K562 (cell line): ENCODE results near the gene EHBP1. TPM values are rescaled to one million over a fixed set of nuclear protein-coding genes. Genes with fewer than 3 reads are reported as not detected.
A peak's percentile ranks its signal among the peaks of the same experiment; 100 is the strongest.

Experiments used
- ATAC-seq: fragments of 200-7000 bp; cut with Tn5 transposase; 3 replicates; pipeline ENCODE4 v1.9.1; 2020; ENCODE audit warnings: moderate library complexity
- BruUV-seq: library from RNA; stranded (reverse); fragments of 400-500 nt; replicated peaks from 2 replicates; lab custom pipeline; 2021; lab: Mats Ljungman, UMichigan
- CTCF ChIA-PET: fragments of 300-600 bp; formaldehyde crosslinking; extraction: SDS; loops from one replicate; lab custom pipeline; 2021; ENCODE audit warnings: low intra/inter-chr PET ratio; lab: Yijun Ruan, JAX
- POLR2A ChIA-PET: fragments of 300-600, 350-650 bp; sonication (Branson Sonifier 250); formaldehyde crosslinking; extraction: SDS; loops from one replicate; lab custom pipeline; 2021; ENCODE audit warnings: antibody characterized with exemption, inconsistent platforms; lab: Yijun Ruan, JAX
- DNase-seq, 4 experiments: peaks; one replicate each; pipeline versions ENCODE4 v3.0.0 to v3.0.0-alpha.2; 2011 to 2018; ENCODE audit warnings: low spot score in 3 of 4, mixed read lengths in 3 of 4; ENCODE audit errors: extremely low read depth in 1 of 4
- FAIRE-seq: peaks from 2 replicates; lab custom pipeline; 2011; peaks lifted over from hg19 to GRCh38; lab: Jason Lieb, UNC
- H2AFZ ChIP-seq: 2 replicates; pipeline ENCODE4 v1.6.0; 2011; ENCODE audit warnings: low read depth, low read length, control low read depth, inconsistent platforms
- H3K27ac ChIP-seq: fragments of 200-600 bp; 3 replicates; pipeline ENCODE4 v1.8.0; 2011; ENCODE audit warnings: low read depth, mild to moderate bottlenecking, control low read depth, inconsistent platforms, low read length, moderate library complexity, mixed read lengths; ENCODE audit errors: extremely low read depth
- H3K27me3 ChIP-seq, 2 experiments: fragments of 300-600 bp in 1 of 2; 2 replicates in 1 of 2; 3 replicates in 1 of 2; pipeline versions ENCODE4 v1.6.0 to v1.8.0; 2011; ENCODE audit warnings: inconsistent platforms in 2 of 2, low read length in 2 of 2, mild to moderate bottlenecking in 1 of 2, mixed read lengths in 1 of 2, moderate library complexity in 1 of 2; ENCODE audit not compliant: control insufficient read depth in 2 of 2, insufficient read depth in 2 of 2
- H3K36me3 ChIP-seq: fragments of 300-600 bp; 3 replicates; pipeline ENCODE4 v1.8.0; 2011; ENCODE audit warnings: mild to moderate bottlenecking, low read length, inconsistent platforms; ENCODE audit not compliant: control insufficient read depth, insufficient read depth
- H3K4me1 ChIP-seq, 2 experiments: fragments of 200-600 bp in 1 of 2; replicated peaks in 1 of 2; 2 replicates in 1 of 2; 3 replicates in 1 of 2; pipeline versions ENCODE4 v1.5.1 to v1.8.0; 2011; ENCODE audit warnings: inconsistent platforms in 2 of 2, low read length in 2 of 2, mild to moderate bottlenecking in 1 of 2, mixed read lengths in 1 of 2, moderate library complexity in 1 of 2; ENCODE audit not compliant: control insufficient read depth in 2 of 2, insufficient read depth in 2 of 2
- H3K4me2 ChIP-seq: 2 replicates; pipeline ENCODE4 v1.6.1; 2011; ENCODE audit warnings: low read length, control low read depth, inconsistent platforms, mixed read lengths; ENCODE audit not compliant: insufficient read depth
- H3K4me3 ChIP-seq: fragments of 200-600 bp; sonication (generic), shearing (Covaris generic); 2 replicates; pipeline ENCODE4 v1.5.1; 2016; ENCODE audit warnings: control low read depth, inconsistent platforms
- H3K79me2 ChIP-seq: fragments of 200-600 bp; 3 replicates; pipeline ENCODE4 v1.8.0; 2011; ENCODE audit warnings: low read length, inconsistent platforms; ENCODE audit not compliant: control insufficient read depth, insufficient read depth
- H3K9ac ChIP-seq, 2 experiments: 2 replicates each; pipeline versions ENCODE4 v1.6.0 to v1.6.1; 2011; ENCODE audit warnings: low read depth in 2 of 2, low read length in 2 of 2, control low read depth in 1 of 2, inconsistent platforms in 1 of 2, mild to moderate bottlenecking in 1 of 2, mixed read lengths in 1 of 2; ENCODE audit not compliant: insufficient read depth in 1 of 2
- H3K9me1 ChIP-seq: one replicate; pipeline ENCODE4 v1.6.0; 2011; ENCODE audit warnings: inconsistent platforms, mild to moderate bottlenecking, low read length, moderate library complexity; ENCODE audit not compliant: control insufficient read depth, insufficient read depth
- H3K9me3 ChIP-seq: replicated peaks from 2 replicates; pipeline ENCODE4 v1.5.1; 2011; ENCODE audit warnings: low read depth, low read length, inconsistent platforms; ENCODE audit not compliant: control insufficient read depth, insufficient read depth
- H4K20me1 ChIP-seq: replicated peaks from 2 replicates; pipeline ENCODE4 v1.6.1; 2011; ENCODE audit warnings: low read length, inconsistent platforms, mixed read lengths; ENCODE audit not compliant: control insufficient read depth, insufficient read depth
- CEBPB ChIP-seq: fragments of 450-650 bp; IDR thresholded peaks from 2 replicates; pipeline ENCODE4 v1.6.1; 2016; ENCODE audit warnings: missing genetic modification characterization, missing compliant biosample characterization
- CEBPG ChIP-seq, 3 experiments: fragments of 200-800 bp in 1 of 3; sonication (Bioruptor generic) in 1 of 3; sonication (generic) in 1 of 3; formaldehyde crosslinking in 1 of 3; IDR thresholded peaks in 2 of 3; conservative IDR thresholded peaks in 1 of 3; 2 replicates each; pipeline versions ENCODE4 v1.6.1 to v1.8.0; 2016 to 2022; ENCODE audit warnings: missing compliant biosample characterization in 2 of 3, missing genetic modification characterization in 2 of 3, mild to moderate bottlenecking in 1 of 3, missing genetic modification reagents in 1 of 3
- E2F4 ChIP-seq: sonication (generic); formaldehyde crosslinking; IDR thresholded peaks from 2 replicates; pipeline ENCODE4 v1.8.0; 2022; ENCODE audit warnings: mild to moderate bottlenecking, low read depth, missing genetic modification reagents
- MAZ ChIP-seq, 2 experiments: fragments of 450-650 bp in 1 of 2; sonication (generic) in 1 of 2; formaldehyde crosslinking; IDR thresholded peaks in 1 of 2; conservative IDR thresholded peaks in 1 of 2; 2 replicates each; pipeline versions ENCODE4 v1.4.0 to v1.5.0; 2020; ENCODE audit warnings: mild to moderate bottlenecking in 1 of 2, missing genetic modification reagents in 1 of 2
- NFIC ChIP-seq: fragments of 450-650 bp; IDR thresholded peaks from 2 replicates; pipeline ENCODE4 v1.6.1; 2017; ENCODE audit warnings: mild to moderate bottlenecking, inconsistent platforms
- NFIX ChIP-seq: fragments of 250-450 bp; sonication (Bioruptor Pico); IDR thresholded peaks from 2 replicates; pipeline ENCODE4 v1.4.0; 2020; ENCODE audit warnings: low read depth, mild to moderate bottlenecking, moderate library complexity
- ZBTB26 ChIP-seq: fragments of 450-650 bp; formaldehyde crosslinking; IDR thresholded peaks from 2 replicates; pipeline ENCODE4 v1.4.0; 2022; ENCODE audit warnings: missing genetic modification characterization
- whole genome bisulfite sequencing: fragments of 100-300 bp; shearing (Covaris generic); methylation state at CpG from one replicate; pipeline ENCODE4 v1.1.6; 2016; ENCODE audit warnings: low coverage, mixed read lengths; ENCODE audit not compliant: insufficient coverage; ENCODE audit errors: missing lambda C conversion rate; 5-methylcytosine and 5-hydroxymethylcytosine counted together
- in situ Hi-C: fragments of 300-500 bp; cut with MboI; formaldehyde crosslinking; loops from 4 replicates; pipeline ENCODE4 v1.15.0; 2018; ENCODE audit warnings: inconsistent platforms, mixed read lengths
- intact Hi-C: fragments of 100-400 bp; cut with micrococcal nuclease; formaldehyde crosslinking; loops from 2 replicates; pipeline ENCODE4 v1.14.2; 2022
- polyA plus RNA-seq, 8 experiments: library from polyadenylated mRNA; depleted of rRNA in 4 of 8; stranded (reverse) in 5 of 8; unstranded in 3 of 8; fragments of >200 nt; fragmentation: Nextera tagmentation in 2 of 8; fragmentation: Illumina TruSeq in 1 of 8; extraction: Ambion mirVana in 2 of 8; extraction: Trizol in 1 of 8; gene quantifications; 2 replicates each; pipeline versions ENCODE4 v1.2.1 to v1.2.3, GENCODE V29; 2011 to 2014; ENCODE audit warnings: inconsistent platforms in 1 of 8, missing spikeins in 1 of 8
- total RNA-seq, 7 experiments: library from RNA; depleted of rRNA in 6 of 7; stranded (reverse); fragments of >200 nt in 6 of 7; fragmentation: Illumina TruSeq in 2 of 7; extraction: Trizol in 2 of 7; gene quantifications; 2 replicates each; pipeline versions ENCODE4 v1.2.1 to v1.2.3, GENCODE V29; 2011 to 2021; ENCODE audit warnings: low replicate concordance in 1 of 7

EHBP1 gene
- total and polyA plus RNA-seq, 9 of the 15 experiments (the other 6 are each of a cell fraction or from before 2014, with no cell fraction given): 8.9 to 26.6 (median 19.3) TPM

- in situ Hi-C loops: loop anchor here (25.0 kb wide), 1 partner anchor 254 kb away; no protein-coding TSS in a partner anchor
- Histone ChIP-seq H3K27me3 (no peaks in the 10 kb centered on the region), H3K36me3 (no peaks in the 10 kb centered on the region), H3K27ac (no peak overlapping the region), H3K9me3 (no peaks in the 10 kb centered on the region), H3K79me2 (no peaks in the 10 kb centered on the region), H4K20me1 (no peaks in the 10 kb centered on the region), H2AFZ (no peak overlapping the region), H3K9me1 (no peaks in the 10 kb centered on the region), H3K4me1 (no peaks in the 10 kb centered on the region), H3K9ac (no peak overlapping the region), H3K4me3 (no peak overlapping the region), H3K4me2 (no peak overlapping the region)
- no TSS peak for BruUV-seq
- 65% methylated on average over 2 of the region's 2 CpGs for WGBS
- CTCF ChIA-PET: no interaction called here
- DNase-seq (no peak), FAIRE-seq (no peak), ATAC-seq (no peak)
- POLR2A ChIA-PET: no interaction called here
- TF ChIP-seq CEBPB (tag) (peak; percentile 67), ZBTB26 (CRISPR knock-in tag) (no peak), CEBPG (CRISPR knock-in tag; IDR thresholded peaks at IDR 0.05) (no peak), CEBPG (tag; conservative IDR thresholded peaks at IDR 0.05 in 1 of 2, IDR thresholded peaks at IDR 0.05 in 1 of 2) (peak; percentile 8 to 28; a peak in 1 of 4 replicates), NFIC (peak; percentile 94), E2F4 (CRISPR knock-in tag) (no peak), NFIX (peak; percentile 80), MAZ (CRISPR knock-in tag; conservative IDR thresholded peaks at IDR 0.05 in 1 of 2, IDR thresholded peaks at IDR 0.05 in 1 of 2) (no peak)
- intact Hi-C loops: loop anchor here (10.0 kb wide), 1 partner anchor 149 kb away; no protein-coding TSS in a partner anchor
Measured at GRCh38 chr2:62933398-62933917, 227.9 kb downstream of the EHBP1 start.
